ENCODE data around the gene HTR6.
"Not testable (repeated sequence)": the region's sequence is repeated elsewhere in the genome, so short reads cannot be mapped to it uniquely, and the experiment has no call there.

DNA sequence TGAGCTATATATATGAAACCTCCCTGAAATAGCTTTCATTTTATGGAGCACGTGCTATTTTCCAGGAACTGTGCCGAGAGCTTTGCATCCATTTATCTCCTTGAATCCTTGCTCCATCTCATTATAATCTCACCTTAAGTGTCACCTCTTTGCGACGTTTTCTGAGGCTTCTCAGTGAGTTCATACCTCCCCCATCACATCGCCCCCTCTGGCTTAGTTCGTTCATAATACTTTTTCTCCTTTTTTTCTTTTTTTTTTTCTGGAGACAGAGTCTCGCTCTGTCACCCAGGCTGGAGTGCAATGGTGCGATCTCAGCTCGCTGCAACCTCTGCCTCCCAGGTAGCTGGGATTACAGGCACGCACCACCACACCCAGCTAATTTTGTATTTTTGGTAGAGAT, 25.4 kb upstream of the HTR6 start:
- TF ChIP-seq EZH2 (IDR thresholded peaks at IDR 0.05; ENCODE audit: insufficient read depth, poor library complexity, severe bottlenecking); EZH2phosphoT487 (IDR thresholded peaks at IDR 0.05; ENCODE audit: insufficient read depth, low read depth): not testable (repeated sequence)
